GM12878 (cell line): ENCODE results near the gene ADK. TPM values are rescaled to one million over a fixed set of nuclear protein-coding genes. Genes with fewer than 3 reads are reported as not detected.

Source experiments
- ATAC-seq: fragments of 200-7000 bp; cut with Tn5 transposase; 3 replicates; pipeline ENCODE4 v1.9.1; 2020; ENCODE audit warnings: mild to moderate bottlenecking, moderate library complexity
- BruUV-seq: library from RNA; stranded (reverse); fragments of 400-500 nt; replicated peaks from 2 replicates; lab custom pipeline; 2021; lab: Mats Ljungman, UMichigan
- CTCF ChIA-PET: fragments of 300-600 bp; sonication (Branson Sonifier 250); formaldehyde crosslinking; extraction: SDS; loops from one replicate; lab custom pipeline; 2021; ENCODE audit warnings: inconsistent platforms; lab: Yijun Ruan, JAX
- POLR2A ChIA-PET: fragments of 350-600 bp; formaldehyde crosslinking; extraction: SDS; loops from one replicate; lab custom pipeline; 2021; ENCODE audit warnings: inconsistent platforms; lab: Charles Lee
- RAD21 ChIA-PET: fragments of 300-600 bp; sonication (Branson Sonifier 250); formaldehyde crosslinking; loops from one replicate; lab custom pipeline; 2023; ENCODE audit warnings: antibody characterized with exemption; ENCODE audit not compliant: unreplicated experiment; lab: Charles Lee
- SMC1A ChIA-PET: fragments of 300-600 bp; sonication (Branson Sonifier 250); formaldehyde crosslinking; loops from one replicate; lab custom pipeline; 2023; ENCODE audit not compliant: unreplicated experiment, uncharacterized antibody; lab: Charles Lee
- DNase-seq: peaks from one replicate; pipeline ENCODE4 v3.0.0-alpha.2; 2011; ENCODE audit warnings: low read depth, low spot score
- FAIRE-seq: peaks from 3 replicates; lab custom pipeline; 2011; peaks lifted over from hg19 to GRCh38; lab: Jason Lieb, UNC
- H2AFZ ChIP-seq: 2 replicates; pipeline ENCODE4 v1.6.0; 2011; ENCODE audit warnings: low read depth, low read length, control low read depth; ENCODE audit not compliant: control insufficient read depth
- H3K27ac ChIP-seq: 2 replicates; pipeline ENCODE4 v1.5.1; 2011; ENCODE audit warnings: control low read depth; ENCODE audit not compliant: control insufficient read depth, insufficient read depth
- H3K27me3 ChIP-seq, 2 experiments: replicated peaks in 1 of 2; 2 replicates each; pipeline versions ENCODE4 v1.6.0 to v1.6.1; 2011; ENCODE audit warnings: low read length in 1 of 2; ENCODE audit not compliant: control insufficient read depth in 2 of 2, insufficient read depth in 2 of 2
- H3K36me3 ChIP-seq, 2 experiments: 2 replicates each; pipeline ENCODE4 v1.5.1; 2011; ENCODE audit warnings: low read length in 1 of 2; ENCODE audit not compliant: control insufficient read depth in 2 of 2, insufficient read depth in 2 of 2
- H3K4me1 ChIP-seq: 2 replicates; pipeline ENCODE4 v1.6.1; 2011; ENCODE audit warnings: mild to moderate bottlenecking, low read length, moderate library complexity, mixed read lengths; ENCODE audit not compliant: control insufficient read depth, insufficient read depth
- H3K4me2 ChIP-seq: 2 replicates; pipeline ENCODE4 v1.6.0; 2011; ENCODE audit warnings: control low read depth; ENCODE audit not compliant: control insufficient read depth, insufficient read depth
- H3K4me3 ChIP-seq: fragments of 200-600 bp; sonication (generic); 2 replicates; pipeline ENCODE4 v1.5.1; 2016
- H3K79me2 ChIP-seq: 2 replicates; pipeline ENCODE4 v1.6.0; 2011; ENCODE audit warnings: low read length; ENCODE audit not compliant: control insufficient read depth, insufficient read depth
- H3K9ac ChIP-seq: 2 replicates; pipeline ENCODE4 v1.8.0; 2011; ENCODE audit warnings: low read length, control low read depth, mixed read lengths; ENCODE audit not compliant: control insufficient read depth, insufficient read depth
- H3K9me3 ChIP-seq: replicated peaks from 3 replicates; pipeline ENCODE4 v1.5.1; 2011; ENCODE audit warnings: mild to moderate bottlenecking, low read length; ENCODE audit not compliant: control insufficient read depth, insufficient read depth
- H4K20me1 ChIP-seq: 2 replicates; pipeline ENCODE4 v1.6.0; 2011; ENCODE audit not compliant: control insufficient read depth, insufficient read depth
- ASH2L ChIP-seq: fragments of 300-600, 200-600 bp; sonication (generic); IDR thresholded peaks from 2 replicates; pipeline ENCODE4 v1.6.1; 2017; ENCODE audit warnings: low read depth, mild to moderate bottlenecking, borderline replicate concordance
- CREB1 ChIP-seq: IDR thresholded peaks from 2 replicates; pipeline ENCODE4 v1.6.1; 2012; ENCODE audit warnings: low read depth, mild to moderate bottlenecking, inconsistent platforms
- ETV6 ChIP-seq, 2 experiments: fragments of 450-650 bp in 1 of 2; IDR thresholded peaks in 1 of 2; conservative IDR thresholded peaks in 1 of 2; 2 replicates each; pipeline ENCODE4 v1.6.1; 2014; ENCODE audit warnings: antibody characterized with exemption in 1 of 2, borderline replicate concordance in 1 of 2, low read depth in 1 of 2, mild to moderate bottlenecking in 1 of 2, moderate library complexity in 1 of 2
- KLF5 ChIP-seq: fragments of 450-650 bp; IDR thresholded peaks from 2 replicates; pipeline ENCODE4 v1.6.1; 2014; ENCODE audit warnings: mild to moderate bottlenecking; ENCODE audit not compliant: partially characterized antibody
- RAD21 ChIP-seq: IDR thresholded peaks from 2 replicates; pipeline ENCODE4 v1.6.1; 2011; ENCODE audit warnings: mild to moderate bottlenecking, low read depth, low read length, moderate library complexity; ENCODE audit not compliant: insufficient read depth
- RUNX3 ChIP-seq: IDR thresholded peaks from 2 replicates; pipeline ENCODE4 v1.6.1; 2012; ENCODE audit warnings: low read length, inconsistent platforms
- STAT1 ChIP-seq: fragments of 450-650 bp; conservative IDR thresholded peaks from 2 replicates; pipeline ENCODE4 v1.6.1; 2014; ENCODE audit warnings: antibody characterized with exemption, mild to moderate bottlenecking
- TBL1XR1 ChIP-seq: IDR thresholded peaks from 2 replicates; pipeline ENCODE4 v1.6.1; 2012; ENCODE audit warnings: low read depth, low read length, improper control_type of control experiment
- WGBS: methylation state at CpG from one replicate; pipeline ENCODE4 v1.1.6; 2016; ENCODE audit warnings: low lambda C conversion rate; ENCODE audit not compliant: insufficient replicate concordance, insufficient coverage; ENCODE audit errors: missing lambda C conversion rate; 5-methylcytosine and 5-hydroxymethylcytosine counted together
- in situ Hi-C: fragments of 300-500 bp; cut with MboI; formaldehyde crosslinking; loops from 9 replicates; pipeline ENCODE4 v1.14.3; 2018; ENCODE audit warnings: mixed read lengths
- intact Hi-C: fragments of 100-400 bp; cut with micrococcal nuclease; formaldehyde crosslinking; loops from one replicate; pipeline ENCODE4 v1.14.2; 2022; ENCODE audit not compliant: unreplicated experiment
- polyA plus RNA-seq, 11 experiments: library from polyadenylated mRNA; depleted of rRNA in 4 of 11; unstranded in 6 of 11; stranded (reverse) in 5 of 11; fragments of >200 nt; fragmentation: Nextera tagmentation in 4 of 11; fragmentation: Illumina TruSeq in 1 of 11; extraction: Ambion mirVana in 4 of 11; extraction: Trizol in 1 of 11; gene quantifications; 1 replicate in 1 of 11; 2 replicates in 10 of 11; pipeline versions ENCODE4 v1.2.1 to v1.2.3, GENCODE V29; 2011 to 2016; ENCODE audit warnings: inconsistent platforms in 2 of 11, missing spikeins in 2 of 11, low read depth in 1 of 11
- total RNA-seq, 4 experiments: library from RNA; depleted of rRNA in 3 of 4; stranded (reverse); fragments of >200 nt in 3 of 4; fragmentation: Illumina TruSeq in 1 of 4; extraction: Trizol in 1 of 4; gene quantifications; 2 replicates each; pipeline versions ENCODE4 v1.2.1 to v1.2.3, GENCODE V29; 2013 to 2021
- TF ChIP-seq, protein P1 (sequence below): IDR thresholded peaks from 2 replicates; pipeline ENCODE4 v1.6.1; 2011; ENCODE audit warnings: borderline replicate concordance, low read depth, mild to moderate bottlenecking, moderate library complexity, low read length; ENCODE audit not compliant: insufficient read depth, poor library complexity, severe bottlenecking

ADK gene
- total and polyA plus RNA-seq, 10 of the 15 experiments (the other 5 are each of a cell fraction or from before 2014, with no cell fraction given) = 42.0 to 151 (median 81.6) TPM

DNA sequence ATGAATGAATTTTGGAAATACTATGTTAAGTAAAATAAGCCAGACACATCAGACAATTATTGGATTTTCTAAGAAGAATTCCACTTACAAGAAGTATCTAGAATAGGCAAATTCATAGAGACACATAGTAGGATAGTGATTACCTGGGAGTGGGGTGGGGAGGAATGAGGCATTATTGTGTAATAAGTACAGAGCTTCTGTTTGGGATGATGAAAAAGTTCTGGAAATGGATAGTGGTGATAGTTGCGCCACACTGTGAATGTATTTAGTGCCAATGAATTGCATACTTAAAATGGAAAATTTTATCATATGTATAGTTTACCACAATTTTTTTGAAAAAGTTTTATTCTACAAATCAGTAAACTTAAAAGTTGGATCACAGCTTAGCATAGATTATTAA, 378.2 kb downstream of the ADK start:
- H3K4me1 ChIP-seq = no peaks in the 10 kb centered on the region
- ChIA-PET RAD21 (interaction anchor here (1.4 kb wide), 1 partner anchor 110 kb away, joined by 3 read pairs; no protein-coding TSS in a partner anchor), POLR2A (no interaction called here), SMC1A (no interaction called here), CTCF (interaction anchor here (1.1 kb wide), 1 partner anchor 25 kb away, joined by 4 read pairs; no protein-coding TSS in a partner anchor)
- no peak overlapping the region for H2AFZ ChIP-seq
- no peaks in the 10 kb centered on the region for H3K79me2 ChIP-seq
- H3K27ac ChIP-seq = no peak overlapping the region
- TF ChIP-seq ETV6 (conservative IDR thresholded peaks at IDR 0.05 in 1 of 2, IDR thresholded peaks at IDR 0.05 in 1 of 2; ENCODE audit: borderline replicate concordance in 1 of 2, low read depth in 1 of 2) (no peak), KLF5 (no peak), TBL1XR1 (no peak), STAT1 (no peak), CREB1 (no peak), RUNX3 (no peak), ASH2L (no peak), RAD21 (no peak)
- TF ChIP-seq, protein P1, sequence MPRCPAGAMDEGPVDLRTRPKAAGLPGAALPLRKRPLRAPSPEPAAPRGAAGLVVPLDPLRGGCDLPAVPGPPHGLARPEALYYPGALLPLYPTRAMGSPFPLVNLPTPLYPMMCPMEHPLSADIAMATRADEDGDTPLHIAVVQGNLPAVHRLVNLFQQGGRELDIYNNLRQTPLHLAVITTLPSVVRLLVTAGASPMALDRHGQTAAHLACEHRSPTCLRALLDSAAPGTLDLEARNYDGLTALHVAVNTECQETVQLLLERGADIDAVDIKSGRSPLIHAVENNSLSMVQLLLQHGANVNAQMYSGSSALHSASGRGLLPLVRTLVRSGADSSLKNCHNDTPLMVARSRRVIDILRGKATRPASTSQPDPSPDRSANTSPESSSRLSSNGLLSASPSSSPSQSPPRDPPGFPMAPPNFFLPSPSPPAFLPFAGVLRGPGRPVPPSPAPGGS = no peak
- FAIRE-seq (no peak), DNase-seq (no peak), ATAC-seq (no peak)
- H3K9me3 ChIP-seq = no peaks in the 10 kb centered on the region
- 92% methylated on average over 1 of the region's 1 CpG for WGBS
- intact Hi-C loops = no loop called here
- in situ Hi-C loops = no loop called here
- no peaks in the 10 kb centered on the region for H3K27me3 ChIP-seq
- H4K20me1 ChIP-seq = no peaks in the 10 kb centered on the region
- H3K4me2 ChIP-seq = no peak overlapping the region
- no peaks in the 10 kb centered on the region for H3K36me3 ChIP-seq
- H3K9ac ChIP-seq = no peak overlapping the region
- H3K4me3 ChIP-seq = no peak overlapping the region
- no TSS peak for BruUV-seq
